ENCODE data around the gene DCXR.
A peak's percentile ranks its signal among the peaks of the same experiment; 100 is the strongest.

The DCXR gene

DNA sequence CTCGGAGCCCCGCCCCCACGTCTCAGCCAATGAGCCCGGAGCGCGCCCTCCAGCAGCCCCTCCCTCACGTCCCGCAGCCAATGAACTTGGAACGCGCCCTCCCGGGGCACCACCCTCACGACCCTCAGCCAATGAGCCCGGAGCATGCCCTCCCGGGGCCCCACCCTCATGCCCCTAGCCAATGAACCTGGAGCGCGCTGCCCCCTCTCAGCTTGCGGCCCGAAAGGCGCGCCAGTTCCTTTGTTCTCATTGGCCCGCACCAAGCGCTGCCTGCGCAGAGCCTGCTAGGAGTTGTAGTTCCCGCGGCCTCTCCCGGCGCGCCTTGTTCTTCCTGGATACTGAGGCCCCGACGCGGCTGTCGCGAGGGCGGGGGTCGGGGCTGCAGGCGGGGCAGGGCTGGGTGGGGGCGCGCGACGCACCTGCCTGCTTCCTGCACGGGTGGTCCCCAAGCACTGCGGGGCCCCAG, 14.5 kb downstream of the DCXR start, which contains the start of gene LRRC45:
LRRC45 (plus strand) TSS at position 325 of the 466 bp plus-strand sequence. CDS start 339 bp downstream, outside the sequence.
- DNase-seq (ENCODE audit: low read depth in 2 of 2) = peak; percentile 100

DNA sequence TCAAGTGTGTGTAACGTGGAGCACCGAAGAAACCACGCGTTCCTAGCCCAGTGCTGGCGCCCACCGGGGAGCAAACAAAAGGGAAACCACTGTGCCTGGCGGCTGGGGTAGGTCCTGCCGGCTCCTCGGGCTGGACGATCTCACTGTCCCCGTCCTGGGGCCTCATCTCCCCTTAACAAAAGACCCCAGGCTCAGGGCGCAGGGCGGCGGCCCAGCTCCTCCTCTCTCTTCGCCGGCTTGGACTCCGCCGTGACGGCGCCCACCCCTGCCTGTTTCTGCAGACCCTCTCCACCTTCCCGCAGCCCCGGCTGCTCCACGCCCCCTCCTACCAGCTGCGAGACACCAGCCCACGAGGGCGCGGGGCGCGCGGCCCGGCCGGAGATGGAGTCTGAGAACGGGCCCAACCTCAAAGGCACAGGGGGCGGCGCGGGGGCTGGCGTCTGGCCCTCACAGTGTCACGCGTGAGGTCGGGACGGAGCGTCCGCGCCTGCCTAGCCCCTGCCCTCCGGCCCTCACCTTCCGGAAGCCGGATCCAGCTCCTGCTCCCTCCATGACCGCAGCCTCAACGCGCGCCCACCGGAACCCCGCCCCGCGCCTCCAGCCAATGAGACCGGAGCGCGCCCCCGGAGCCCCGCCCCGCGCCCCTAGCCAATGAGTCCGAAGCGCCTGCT, 15.1 kb downstream of the DCXR start, which contains the start of gene CENPX:
CENPX (minus strand) TSS at position 569 of the 671 bp plus-strand sequence; CDS start at position 552, 17 bp downstream.
- DNase-seq (ENCODE audit: low read depth in 2 of 2) = no peak

DNA sequence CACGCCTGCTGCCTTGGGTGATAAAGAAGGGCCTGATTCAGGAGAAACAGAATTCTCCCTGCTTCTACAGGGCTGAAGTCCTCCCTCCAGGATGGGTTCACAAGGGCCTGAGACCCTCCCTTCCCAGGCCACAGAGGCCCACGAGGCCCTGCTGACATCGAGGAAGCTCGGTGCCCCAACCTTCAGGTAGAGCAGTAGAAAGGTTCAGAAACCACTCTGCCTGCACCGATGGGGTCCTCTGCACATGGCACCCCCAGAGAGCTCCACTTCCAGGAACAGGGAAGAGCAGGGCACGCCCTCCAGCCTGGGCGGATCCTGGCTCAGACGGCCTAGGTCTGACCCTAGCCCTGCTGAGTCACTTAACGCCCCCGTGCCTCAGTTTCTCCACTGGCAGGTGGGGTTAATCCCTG, 15.6 kb downstream of the DCXR start:
- DNase-seq (ENCODE audit: low read depth in 2 of 2) = no peak

DNA sequence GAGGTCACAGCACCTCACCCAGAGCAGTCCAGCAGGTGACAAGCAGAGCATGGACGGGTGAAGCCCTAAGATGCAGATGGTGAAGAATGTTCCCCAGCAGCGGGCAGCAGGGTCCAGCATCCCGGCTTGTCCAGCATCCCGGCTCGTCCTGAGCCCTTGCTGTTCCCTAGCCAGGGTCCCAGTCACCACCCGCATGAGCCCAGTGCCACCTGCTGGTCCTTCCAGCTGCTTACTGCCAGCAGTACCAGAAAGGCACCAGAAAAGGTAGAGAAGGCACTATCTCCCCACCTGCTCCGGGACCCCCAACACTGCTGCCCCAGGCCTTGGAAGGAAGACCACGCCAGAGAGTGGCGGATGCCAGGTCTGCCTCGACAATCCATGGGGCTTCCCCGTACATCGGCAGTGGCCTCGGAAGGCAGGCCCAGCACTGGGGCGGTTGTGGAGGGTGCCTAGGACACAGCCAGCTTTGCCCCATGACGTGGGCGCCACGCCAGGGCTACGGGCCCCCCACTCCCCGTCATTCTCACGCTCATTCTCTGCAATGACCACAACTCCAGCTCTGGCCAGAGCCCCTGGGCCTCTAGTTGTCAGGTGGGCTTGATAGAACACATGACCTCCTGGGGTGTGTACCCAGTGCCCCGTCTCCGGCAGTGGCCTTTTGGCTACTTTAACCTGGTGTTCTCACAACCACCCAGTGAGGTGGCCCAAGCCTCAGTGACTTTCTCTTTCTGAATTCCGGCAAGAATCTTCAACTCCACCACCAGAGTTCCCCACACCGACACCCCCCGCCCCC, 16.2 kb downstream of the DCXR start:
- DNase-seq (ENCODE audit: low read depth in 2 of 2) = peak in 1 of 2 experiments; percentile 48

DNA sequence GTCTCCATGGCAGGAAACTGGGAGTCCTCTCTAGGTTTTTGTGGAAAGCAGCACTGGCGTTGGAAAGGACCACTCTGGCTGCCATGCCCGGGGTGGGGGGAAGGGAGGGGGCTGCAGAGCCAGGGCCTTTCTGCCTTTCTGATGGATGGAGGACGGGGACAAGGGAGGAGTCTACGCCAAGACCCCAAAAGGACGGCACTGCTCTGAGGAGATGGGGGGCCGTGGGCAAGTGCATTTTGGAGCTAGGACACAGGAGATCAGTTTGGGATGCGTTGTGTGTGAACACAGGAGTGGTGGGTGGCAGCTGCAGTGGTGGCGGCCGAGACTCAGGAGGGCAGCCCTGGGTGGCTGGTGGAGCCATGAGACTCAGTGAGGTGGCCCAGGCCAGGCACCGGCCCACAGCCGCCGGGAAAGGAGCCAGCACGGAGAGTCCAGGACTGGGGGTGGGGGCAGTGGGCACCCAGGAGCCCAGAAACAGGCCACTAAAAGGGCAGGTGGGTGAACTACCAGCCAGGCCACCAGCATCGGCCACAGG, 16.9 kb downstream of the DCXR start:
- no peak for DNase-seq (ENCODE audit: low read depth in 2 of 2)

DNA sequence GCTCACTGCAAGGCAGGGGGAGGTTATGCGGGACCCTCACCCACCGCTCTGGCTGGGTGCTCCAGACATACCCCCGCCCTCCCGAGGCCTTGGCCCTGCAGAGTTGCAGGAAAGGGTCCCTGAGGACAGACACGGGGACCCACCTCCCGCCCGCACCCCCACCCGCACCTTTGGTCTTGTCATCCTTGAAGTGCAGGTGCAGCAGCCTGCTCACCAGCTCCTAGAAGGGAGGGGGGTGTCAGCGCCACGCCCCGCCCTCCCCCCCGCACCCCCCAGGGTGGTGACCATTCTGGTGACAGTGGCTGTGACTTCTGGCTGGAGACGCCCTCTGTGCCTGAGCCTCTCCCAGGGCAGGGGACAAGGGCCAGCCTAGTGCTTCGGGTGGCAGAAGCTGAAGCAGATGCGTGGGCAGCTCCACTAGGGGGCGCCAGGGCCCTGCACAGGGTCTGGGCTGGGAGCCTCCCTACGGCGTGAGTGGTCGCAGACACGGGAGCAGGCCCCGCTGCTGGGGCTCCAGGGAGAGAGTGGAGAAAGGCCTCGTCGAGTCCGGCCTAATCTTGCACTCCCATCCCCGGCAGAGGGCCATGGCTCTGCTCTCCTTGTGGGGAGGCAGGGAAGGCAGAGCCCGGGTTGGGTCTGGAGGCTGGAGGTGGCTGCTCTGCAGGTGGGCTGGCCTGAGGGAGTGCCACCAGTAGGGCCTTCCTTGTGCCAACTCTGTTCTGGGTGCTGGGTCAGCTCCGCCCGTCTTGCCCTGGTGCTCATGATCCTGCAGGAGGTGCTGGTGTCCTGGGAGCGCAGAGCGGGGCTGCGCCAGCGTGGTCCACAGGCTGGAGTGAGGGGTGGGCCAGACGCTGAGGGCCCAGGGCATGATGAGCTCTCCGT, 17.6 kb downstream of the DCXR start:
- DNase-seq (ENCODE audit: low read depth in 2 of 2) = peak; percentile 31 to 69

DNA sequence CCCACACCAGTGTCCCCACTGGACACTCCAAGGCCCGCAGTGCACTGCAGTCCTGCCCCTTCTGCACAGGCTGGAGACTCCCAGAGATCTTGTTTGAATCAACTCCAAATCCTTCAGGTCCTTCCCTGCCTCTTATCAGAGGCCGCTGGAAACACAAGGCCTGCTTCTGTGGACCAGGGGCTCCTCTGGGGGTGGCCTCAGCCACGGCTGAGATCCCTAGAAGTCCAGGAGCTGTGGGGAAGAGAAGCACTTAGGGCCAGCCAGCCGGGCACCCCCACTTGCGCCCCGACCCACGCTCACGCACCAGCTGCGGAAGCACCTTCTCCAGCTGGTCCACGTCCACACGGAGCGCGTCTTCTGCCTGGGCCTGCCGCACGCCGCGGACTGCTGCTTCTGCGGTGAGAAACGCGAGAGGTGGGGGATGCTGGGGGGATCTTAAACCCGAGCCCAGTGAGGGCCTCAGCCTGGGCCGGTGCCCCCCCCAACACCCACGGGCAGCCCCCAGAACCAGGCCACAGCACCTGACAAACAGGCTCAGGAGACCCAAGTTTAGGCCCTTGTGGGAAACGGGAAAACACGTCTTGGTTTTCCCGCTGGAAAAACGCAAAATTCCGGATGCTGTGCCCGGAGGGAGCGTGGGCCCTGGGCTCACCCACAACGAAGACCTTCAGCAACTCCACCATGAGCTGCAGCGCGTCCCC, 18.4 kb downstream of the DCXR start:
- no peak for DNase-seq (ENCODE audit: low read depth in 2 of 2)

DNA sequence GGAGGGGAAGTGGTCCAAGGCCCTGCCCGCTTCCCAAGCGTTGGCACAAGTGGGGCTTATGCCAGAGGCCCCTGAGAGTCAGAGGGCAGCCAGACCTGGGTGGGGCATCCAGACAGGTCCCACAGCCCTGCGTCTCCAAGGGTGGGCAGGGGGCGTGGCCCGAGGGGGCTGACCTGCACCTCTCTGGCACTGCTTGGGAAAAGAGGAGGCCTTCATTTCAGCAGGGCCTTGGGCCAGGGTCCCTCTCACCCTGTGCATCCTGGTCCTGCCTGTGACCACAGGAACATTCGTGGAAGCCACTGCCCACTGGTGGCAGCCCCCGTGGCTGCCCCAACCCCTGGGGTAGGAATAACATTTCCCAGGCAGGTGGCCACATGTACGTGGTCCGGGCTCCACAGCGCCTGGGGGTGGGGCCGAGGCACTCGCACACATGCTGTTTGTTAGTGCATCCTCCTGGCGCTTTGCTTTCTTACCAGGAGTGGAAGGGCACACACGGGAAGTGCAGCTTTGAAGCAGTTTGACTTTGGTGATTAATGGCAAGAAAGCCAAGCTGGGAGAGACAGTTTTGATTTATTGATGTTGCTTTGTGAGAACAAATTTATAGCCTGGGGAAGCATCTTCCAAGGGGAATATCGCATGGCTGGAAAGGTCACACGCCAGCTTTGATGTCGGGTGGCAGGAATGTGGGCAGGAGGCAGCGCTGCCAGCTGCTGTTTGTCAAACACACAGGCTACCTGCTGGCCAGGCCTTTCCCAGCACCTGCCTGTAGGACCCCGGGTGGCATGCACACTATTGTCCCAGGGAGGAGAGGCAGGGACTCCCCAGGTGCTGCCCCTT, 19.1 kb downstream of the DCXR start:
- DNase-seq (ENCODE audit: low read depth in 2 of 2) = no peak

DNA sequence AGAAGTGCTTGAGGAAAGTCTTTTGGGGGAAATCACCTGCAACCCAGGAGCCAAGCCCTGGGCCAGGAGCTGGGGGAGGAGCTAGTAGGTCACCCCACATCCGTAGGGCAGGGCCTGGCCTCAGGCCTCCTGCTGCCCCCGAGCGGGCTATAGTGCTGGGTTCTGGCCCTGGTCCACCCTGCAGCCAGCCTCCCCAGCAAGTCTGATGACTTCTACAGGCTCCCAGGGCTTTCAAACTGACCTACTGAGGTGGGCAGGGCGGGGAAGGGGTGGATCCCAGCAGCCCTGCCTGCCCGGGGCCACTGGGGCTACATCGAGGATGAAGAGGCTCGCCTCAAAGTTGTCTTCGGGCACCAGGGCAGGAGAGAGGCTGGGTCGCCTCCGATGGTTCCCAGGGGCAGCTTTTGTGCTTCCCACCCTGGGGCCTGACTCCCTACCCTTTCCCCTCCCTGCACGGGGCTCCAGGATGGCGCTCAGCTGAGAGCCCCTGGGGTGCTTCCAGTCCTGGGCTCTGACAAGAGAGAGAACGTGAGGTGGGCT, 19.8 kb downstream of the DCXR start:
- no peak for DNase-seq (ENCODE audit: low read depth in 2 of 2)

DNA sequence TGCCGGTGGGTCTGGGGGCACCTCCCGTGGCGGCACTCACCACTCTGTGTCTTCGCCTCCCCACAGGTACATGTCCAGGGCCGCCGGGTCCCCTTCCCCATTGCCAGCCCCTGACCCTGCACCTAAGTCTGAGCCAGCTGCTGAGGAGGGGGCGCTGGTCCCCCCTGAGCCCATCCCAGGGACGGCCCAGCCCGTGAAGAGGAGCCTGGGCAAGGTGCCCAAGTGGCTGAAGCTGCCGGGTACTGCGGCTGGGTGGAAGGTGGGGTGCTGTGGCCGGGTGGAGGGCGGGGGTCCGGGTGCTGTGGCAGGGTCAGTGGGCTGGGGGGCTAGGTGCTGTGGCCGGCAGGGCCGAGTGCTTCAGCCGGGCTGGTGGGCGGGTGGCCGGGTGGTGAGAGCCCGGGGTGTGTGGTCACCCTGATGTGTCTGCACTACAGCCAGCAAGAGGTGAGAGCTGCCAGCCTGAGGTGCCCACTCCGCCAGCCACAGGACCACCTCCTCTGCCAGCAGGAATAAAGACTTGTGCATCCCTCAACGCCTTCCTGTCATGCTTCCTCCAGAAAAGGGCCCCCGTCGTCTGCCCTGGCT, 20.5 kb downstream of the DCXR start:
- no peak for DNase-seq (ENCODE audit: low read depth in 2 of 2)

DNA sequence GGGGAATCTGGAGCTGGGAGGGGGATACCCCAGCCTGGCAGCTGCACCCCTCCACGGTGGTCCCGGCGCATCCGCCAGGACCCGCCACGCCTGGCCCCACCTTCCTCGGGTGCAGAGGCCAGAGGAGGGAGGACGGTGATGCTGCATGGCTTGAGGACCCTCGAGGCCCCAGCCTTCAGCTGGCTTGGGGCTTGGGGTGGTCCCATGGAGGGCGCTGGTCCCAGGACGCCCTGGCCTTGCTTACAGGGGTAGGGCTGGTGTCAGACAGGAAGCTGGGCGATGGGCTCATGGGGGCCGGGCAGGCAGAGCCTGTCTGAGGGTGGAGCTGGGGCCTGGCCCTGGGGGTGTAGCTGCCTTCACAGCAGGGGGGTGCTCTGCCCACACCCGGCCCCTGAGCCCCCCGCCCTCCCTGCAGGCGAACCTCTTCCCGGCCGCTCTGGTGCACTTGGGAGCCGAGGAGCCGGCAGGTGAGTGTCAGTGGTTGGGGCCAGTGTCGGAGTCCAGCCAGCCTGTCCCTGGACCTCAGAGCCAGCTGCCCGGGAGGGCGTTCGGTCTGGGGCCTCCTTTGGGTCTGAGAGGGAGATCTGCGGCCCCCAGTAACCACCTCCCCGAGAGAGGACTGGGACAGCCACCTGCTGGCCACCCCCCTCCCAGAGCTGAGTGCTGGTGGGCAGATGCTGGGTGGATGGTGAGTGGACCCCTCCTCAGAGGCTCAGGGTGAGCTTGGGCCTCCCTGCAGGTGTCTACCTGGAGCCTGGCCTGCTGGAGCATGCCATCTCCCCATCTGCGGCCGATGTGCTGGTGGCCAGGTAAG, 21.2 kb downstream of the DCXR start:
- DNase-seq (ENCODE audit: low read depth in 2 of 2) = no peak

DNA sequence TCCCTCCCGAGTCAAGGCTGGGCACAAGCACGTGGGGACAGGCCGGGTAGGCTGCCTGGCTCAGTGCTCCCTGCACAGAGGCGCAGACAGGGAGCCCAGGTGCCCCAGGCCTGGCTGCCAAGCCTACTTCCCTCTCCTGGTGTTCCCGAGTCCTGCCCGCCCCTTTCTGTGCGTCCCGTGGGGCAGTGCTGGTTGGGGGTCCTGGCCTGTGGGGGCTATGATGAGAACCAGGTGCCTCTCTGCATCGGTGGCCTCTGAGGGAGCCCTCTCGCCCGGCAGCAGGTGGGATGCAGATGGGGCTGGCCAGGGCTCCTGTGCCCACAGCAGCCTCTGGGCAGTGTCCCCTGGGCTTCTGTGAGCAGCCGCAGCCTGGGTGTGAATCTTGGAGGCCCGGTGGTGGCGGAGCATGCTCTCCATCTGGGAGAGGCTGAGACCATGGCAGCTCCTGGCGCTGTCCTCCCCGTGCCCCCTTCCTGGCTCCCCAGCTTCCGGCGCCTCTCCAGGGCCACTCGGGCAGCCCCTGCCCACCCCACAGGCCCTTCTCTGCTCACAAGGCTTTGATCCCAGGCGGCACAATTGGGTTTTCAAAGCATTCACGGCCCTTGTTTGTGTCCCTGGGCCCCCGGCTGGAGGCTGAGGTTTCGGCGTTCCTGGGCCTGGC, 22.1 kb downstream of the DCXR start:
- no peak for DNase-seq (ENCODE audit: low read depth in 2 of 2)

DNA sequence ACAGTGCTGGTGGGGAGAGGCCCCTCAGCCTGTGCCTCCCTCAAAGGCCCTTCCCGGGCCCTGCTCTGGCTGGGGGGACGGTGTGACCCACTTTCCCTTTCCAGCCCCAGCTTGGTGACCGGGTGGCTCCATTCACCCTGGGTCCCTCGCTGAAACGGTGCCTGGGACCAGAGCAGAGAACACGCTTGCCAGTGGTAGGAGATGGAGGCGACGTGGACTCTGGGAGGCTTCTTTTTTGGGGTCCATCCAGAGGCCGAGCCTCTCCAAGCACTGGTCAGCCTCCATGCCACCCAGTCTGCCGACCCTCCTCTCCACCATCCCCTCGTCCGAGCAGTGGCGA, 22.6 kb downstream of the DCXR start:
- no peak for DNase-seq (ENCODE audit: low read depth in 2 of 2)

DNA sequence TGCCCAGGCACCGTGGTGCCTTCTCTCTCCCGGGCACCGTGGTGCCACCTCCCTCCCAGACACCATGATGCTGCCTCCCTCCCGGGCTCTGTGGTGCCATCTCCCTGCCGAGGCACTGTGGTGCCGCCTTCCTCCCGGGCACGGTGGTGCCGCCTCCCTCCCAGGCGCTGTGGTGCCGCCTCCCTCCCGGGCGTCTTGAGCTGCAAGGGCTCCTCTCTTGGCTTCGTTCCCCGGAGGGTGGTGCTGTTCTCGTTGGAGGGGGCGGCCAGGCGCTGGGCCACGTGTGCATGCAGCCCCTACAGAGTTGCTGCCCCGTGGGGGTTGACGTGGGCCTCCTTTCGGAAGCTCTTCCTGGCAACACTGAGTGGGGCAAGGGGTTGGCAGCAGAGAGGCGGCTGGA, 23.1 kb downstream of the DCXR start:
- DNase-seq (ENCODE audit: low read depth in 2 of 2) = no peak

DNA sequence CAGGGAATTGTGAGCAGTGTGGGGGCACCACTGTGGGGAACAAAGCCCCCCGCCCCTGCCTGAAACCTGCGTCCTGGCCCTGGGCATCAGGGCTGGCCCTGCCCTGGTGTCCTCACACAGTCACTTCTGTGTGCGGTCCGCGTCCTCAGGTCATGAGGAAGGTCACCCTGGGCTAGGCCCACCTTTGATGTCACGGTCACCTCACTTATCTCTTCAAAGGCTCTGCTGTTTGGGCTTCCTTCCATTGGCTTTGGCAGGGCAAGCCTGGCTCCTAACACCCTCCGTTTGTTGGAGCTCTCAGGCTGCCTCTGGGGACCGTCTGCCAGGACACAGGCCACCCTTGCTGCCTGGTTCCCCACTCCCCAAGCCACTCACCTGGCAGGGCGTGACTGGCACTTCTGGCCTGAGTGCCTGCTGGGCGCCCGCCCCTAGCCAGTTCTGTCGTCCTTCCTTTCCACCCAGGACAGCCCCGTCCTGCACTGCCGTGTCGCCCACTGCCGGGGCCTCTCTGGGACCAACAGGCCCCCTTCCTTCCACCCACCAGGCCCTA, 23.6 kb downstream of the DCXR start:
- DNase-seq (ENCODE audit: low read depth in 2 of 2) = no peak

DNA sequence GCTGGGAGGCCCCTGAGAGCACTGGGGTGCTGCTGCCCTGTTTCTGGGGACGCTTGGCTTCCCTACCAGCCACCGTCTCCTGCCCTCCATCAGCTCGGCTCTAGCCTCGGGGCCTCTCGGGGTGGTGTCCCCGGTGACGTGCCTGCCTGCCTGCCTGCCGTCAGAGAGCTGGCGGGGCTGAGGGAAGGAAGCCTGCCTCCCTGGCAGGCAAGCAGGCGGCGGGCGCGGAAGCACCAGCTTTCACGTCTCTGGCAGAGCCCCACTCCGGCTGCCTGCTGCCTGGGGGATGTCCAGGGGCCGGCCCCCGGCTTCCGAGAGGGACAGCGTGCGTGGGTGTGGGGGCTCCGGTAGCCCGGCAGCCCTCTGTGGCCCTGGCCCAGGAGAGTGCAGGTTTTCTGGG, 24.2 kb downstream of the DCXR start:
- DNase-seq (ENCODE audit: low read depth in 2 of 2) = no peak

DNA sequence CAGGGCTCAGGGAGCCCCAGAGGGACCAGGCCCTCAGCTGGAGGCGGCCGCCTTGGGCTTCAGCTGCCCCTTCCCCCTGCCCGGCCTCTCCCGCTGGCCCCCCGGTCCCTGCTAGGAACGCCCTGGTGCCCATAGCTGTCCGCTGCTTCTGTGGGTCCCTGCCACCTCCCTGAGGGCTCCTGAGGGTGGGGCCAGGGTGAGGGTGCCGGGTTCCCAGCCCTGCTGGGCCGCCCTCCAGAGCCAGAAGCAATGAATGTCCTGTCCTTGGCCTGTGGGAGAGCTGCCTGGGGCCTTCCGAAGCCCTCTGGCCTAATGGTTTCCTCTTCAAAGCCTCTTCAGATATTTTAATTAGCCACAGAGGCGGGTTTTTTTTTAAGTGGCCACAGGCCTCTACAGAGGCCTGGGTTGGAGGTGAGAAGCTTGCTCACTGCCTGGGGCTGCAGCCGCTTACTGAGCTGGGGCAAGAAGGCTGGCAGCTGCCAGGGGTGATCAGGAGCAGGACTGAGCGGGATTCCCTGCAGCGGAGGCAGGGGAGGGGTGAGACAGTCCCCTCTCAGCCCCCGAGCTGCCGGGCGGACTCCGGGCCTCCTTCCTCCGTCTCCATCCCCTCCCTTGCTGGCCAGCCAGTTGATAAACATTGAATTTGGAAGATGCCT, 24.7 kb downstream of the DCXR start:
- no peak for DNase-seq (ENCODE audit: low read depth in 2 of 2)
